ENCODE results near the gene CILP2. TPM values are rescaled to one million over a fixed set of nuclear protein-coding genes. Genes with fewer than 3 reads are reported as not detected.

CILP2 gene
- 0.82 TPM for total RNA-seq

GRCh38 chr19:19538061-19538784 lies at the start of gene CILP2:
Gene CILP2, plus strand, starts transcription at chr19:19538265. Its CDS starts 85 bp downstream, at chr19:19538350.
- FAIRE-seq (no peak), DNase-seq (ENCODE audit: low spot score in 2 of 2) (peak in 1 of 2 donors; percentile 72)

DNA sequence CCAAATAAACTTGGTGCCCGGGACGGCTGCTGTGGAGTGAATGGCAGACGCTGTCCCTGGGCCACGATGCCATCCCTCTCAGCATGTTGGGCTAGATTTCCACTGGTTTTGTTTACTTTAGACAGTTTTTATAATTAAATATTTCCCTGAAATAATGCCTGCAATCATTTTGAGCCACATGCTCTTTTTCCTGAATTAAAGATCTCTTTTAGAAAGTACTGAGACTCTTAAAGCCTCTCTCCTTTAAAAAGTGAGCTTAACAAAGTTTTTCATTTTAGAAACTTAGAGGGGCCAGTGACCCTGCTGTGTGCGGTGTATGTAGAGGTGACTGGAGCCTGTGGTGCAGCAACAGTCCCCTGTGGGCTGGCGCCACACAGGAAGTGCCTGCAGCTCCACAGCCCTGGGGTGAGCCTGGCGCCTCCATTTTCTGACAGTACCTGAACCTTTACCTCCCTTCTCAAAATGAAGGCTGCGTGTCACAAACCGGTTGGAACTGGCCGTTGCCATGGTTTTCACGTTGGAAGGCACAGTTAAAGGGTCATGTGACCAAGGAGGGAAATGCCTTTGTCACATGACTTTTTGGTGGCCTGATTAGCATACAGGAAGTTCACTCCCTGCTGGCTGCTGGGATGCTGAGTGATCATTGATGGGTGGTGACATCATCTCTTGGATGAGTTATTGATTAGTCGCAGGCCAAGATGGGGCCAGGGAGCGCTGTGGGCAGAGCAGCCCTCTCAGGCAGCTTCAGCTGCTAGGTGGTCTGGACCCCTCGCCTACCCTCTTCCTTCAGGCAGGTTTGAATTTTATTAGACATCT lies 49.0 kb upstream of the CILP2 start:
- DNase-seq (ENCODE audit: low spot score in 2 of 2) (peak in 1 of 2 donors; percentile 75), FAIRE-seq (no peak)

GRCh38 chr19:19489804-19490204 lies 48.3 kb upstream of the CILP2 start:
- DNase-seq (ENCODE audit: low spot score in 2 of 2), result no peak
- no peak for FAIRE-seq

DNA sequence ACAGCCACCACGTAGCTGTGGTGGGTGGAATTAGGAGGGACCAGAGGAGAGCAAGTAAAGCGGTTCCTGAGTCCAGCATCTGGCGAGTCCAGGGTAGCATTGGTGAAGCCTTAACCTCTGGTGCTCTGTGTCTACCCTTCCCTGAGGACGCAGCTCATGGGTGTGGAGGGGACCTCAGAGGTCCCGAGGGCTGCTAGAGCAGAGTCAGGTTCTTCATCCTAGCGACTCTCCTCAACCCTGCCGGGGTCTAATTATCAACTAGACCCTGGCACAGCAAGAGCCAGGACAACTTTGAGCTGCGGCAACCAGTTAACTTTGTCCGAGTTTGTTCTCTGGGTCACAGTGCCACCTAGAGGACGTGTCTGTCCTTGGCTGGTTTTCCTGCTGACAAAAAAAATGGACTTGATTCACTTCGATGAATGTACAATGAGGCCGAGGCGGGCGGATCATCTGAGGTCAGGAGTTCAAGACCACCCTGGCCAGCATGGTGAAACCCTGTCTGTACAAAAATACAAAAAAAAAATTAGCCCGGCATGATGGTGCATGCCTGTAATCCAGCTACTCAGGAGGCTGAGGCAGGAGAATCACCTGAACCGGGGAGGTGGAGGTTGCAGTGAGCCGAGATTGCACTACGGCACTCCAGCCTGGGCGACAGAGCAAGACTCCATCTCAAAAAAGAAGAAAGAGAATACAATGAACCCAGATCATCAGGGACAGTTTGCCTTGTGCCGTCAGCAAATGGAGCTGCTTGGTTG lies 47.7 kb upstream of the CILP2 start:
- DNase-seq (ENCODE audit: low spot score in 2 of 2) (peak; percentile 80 to 91), FAIRE-seq (peak; percentile 17)

DNA sequence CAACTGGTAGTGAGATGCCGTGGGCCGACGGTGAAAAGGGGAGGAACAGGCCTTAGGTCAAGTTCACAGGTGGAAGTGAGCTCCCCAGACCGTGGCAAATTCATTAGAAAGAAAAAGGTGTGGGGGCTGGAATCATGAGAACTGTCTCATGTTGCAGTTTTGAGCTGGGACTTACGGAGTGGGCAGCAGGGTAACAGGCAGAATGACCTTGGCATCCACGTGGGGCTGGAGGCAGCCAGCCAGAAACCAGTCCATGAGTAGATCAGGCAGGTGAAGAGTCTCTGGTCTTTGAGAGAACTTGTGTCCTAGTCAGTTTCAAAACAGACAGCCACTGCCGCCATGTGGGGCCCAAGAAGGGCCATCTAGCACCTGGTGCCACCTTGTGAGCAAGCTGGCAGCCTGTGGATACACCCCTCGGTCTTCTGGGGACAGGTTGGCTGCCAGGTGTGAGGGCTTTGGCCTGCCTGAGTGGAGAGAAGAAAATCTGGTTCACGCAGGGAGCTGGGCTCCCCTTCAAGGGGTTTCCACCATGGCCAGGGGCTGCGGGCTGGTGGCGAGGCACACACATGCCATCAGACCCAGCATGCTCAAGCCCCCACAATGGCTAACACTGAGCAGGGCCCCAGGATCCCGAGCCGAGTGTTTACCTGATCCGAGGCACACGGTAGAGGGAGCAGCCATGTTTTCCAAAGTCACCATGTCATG lies 46.6 kb upstream of the CILP2 start:
- FAIRE-seq (no peak), DNase-seq (ENCODE audit: low spot score in 2 of 2) (no peak)

DNA sequence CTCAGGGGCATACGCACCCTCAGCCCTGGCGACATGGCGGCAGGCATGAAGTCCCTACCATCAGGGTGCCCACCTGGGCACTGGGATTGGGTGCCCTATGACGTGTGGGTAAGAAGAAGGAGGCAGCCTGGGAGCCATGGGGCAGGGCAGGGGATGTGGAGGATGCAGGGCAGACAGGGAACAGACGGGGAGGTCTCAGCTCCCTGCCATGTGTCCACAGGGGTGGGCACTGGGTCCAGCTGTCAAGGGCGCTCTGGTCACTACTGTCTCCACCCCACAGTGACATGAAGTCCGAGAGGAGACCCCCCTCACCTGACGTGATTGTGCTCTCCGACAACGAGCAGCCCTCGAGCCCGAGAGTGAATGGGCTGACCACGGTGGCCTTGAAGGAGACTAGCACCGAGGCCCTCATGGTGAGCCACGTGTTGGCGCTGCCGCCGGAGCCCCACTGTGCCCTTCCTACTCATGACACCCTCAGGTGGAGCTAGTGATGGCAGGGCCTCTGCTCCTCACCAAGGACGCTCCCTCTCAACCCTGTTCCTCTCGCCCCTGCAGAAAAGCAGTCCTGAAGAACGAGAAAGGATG lies 45.9 kb upstream of the CILP2 start:
- no peak for DNase-seq (ENCODE audit: low spot score in 2 of 2)
- FAIRE-seq, result no peak

GRCh38 chr19:19493841-19494546 lies 44.1 kb upstream of the CILP2 start:
- DNase-seq (ENCODE audit: low spot score in 2 of 2) (no peak), FAIRE-seq (no peak)

DNA sequence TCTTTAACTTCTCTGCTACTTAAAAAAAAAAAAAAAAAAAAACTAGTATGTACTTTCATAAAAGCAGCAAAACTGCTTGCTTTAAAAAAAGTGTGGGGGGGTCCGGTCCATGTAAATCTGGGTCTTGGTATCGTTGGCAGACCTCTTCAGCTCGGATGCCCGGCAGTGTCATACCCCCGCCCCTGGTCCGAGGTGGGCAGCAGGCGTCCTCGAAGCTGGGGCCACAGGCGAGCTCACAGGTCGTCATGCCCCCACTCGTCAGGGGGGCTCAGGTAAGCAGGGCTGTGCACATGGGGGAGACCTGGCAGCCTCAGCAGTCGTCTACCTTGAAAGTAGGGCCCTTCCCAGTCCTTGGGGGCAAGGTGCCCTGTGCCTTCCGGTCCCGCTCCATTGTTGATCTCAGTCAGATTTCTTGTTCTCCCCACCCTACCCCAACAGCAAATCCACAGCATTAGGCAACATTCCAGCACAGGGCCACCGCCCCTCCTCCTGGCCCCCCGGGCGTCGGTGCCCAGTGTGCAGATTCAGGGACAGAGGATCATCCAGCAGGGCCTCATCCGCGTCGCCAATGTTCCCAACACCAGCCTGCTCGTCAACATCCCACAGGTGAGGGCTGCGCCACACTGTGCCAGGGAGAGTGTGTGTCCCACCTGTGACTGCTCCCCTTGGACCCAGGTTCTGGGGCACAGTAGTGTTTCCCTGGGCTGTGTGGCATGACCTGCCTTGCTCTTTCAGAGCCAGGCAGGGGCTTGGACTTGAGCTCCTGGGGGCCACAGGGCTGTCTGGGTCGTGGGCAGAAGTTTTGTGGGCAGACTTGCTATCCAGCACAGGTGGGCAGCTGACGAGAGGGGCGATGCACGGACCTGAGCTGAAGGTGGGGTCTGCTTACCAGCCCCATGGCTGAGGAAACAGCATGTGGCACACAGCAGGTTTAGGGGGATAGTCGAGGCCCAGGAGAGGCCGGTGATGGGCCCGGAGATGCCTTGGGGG lies 42.2 kb upstream of the CILP2 start:
- FAIRE-seq, result no peak
- no peak for DNase-seq (ENCODE audit: low spot score in 2 of 2)

GRCh38 chr19:19498255-19498991 lies 39.6 kb upstream of the CILP2 start:
- FAIRE-seq (no peak), DNase-seq (ENCODE audit: low spot score in 2 of 2) (no peak)

DNA sequence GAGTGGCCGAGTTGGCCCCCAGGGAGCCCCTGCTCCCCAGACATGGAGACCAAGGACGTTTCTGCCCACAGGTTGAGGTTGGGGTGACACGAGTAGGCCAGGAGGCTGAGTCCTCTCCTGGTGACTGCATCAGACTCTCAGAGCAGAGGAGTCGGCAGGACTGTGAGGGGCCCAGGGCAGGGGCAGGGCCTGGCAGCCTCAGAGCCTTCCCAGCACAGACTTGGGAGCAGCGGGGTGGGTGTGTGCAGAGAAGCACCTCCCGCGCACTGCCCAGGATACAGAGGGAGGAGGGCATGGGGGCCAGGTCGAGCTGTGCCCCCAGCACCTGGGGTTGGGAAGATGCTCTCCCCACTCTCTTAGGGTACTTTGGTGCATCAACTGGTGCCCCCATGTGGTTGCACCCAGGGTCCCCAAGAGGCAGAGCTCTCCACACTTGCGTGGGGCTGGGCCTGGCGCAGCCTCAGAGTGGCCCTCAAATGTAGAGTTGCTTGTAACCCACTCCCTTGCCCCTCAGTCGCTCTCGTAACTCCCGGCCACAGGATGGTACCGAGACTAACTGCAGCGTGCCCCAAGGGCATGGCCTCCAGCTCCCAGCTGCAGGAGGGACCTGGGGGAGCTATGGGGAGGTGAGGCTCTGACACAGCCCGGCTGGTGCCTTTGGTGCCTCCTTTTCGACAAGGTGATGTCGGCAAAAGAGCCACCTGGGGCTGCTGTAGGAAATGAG lies 38.6 kb upstream of the CILP2 start:
- DNase-seq (ENCODE audit: low spot score in 2 of 2), result no peak
- no peak for FAIRE-seq

GRCh38 chr19:19500975-19501644 lies 37.0 kb upstream of the CILP2 start:
- DNase-seq (ENCODE audit: low spot score in 2 of 2) (no peak), FAIRE-seq (no peak)

- DNase-seq (ENCODE audit: low spot score in 2 of 2) (no peak), FAIRE-seq (no peak)
Measured at GRCh38 chr19:19501798-19502197, 36.3 kb upstream of the CILP2 start.

DNA sequence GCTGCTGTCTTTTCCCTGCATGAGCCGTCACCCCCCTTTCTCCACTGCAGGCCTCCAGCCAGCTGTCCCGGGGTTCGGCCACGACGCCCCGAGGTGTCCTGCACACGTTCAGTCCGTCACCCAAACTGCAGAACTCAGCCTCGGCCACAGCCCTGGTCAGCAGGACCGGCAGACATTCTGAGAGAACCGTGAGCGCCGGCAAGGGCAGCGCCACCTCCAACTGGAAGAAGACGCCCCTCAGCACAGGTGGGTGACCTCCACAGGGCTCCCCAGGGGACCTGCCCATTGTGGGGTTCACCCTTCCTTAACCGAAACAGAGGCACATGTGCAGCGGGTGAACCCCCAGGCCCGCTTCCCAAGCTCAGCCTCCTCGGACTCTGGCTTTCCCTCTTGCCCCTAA lies 35.8 kb upstream of the CILP2 start:
- DNase-seq (ENCODE audit: low spot score in 2 of 2), result no peak
- FAIRE-seq, result no peak

- no peak for FAIRE-seq
- DNase-seq (ENCODE audit: low spot score in 2 of 2), result no peak
Measured at GRCh38 chr19:19502808-19503602, 35.1 kb upstream of the CILP2 start.

Data from frontal cortex (tissue), 4 donors.